ENCODE measurements around the gene CDKAL1.

GRCh38 chr6:20952699-20953474 lies 418.6 kb downstream of the CDKAL1 start:
- TF ChIP-seq ATF3 (IDR thresholded peaks at IDR 0.05; ENCODE audit: insufficient read depth, low read depth, low read length) = no peak
- TF ChIP-seq CTCF (IDR thresholded peaks at IDR 0.05; ENCODE audit: control extremely low read depth in 1 of 3, insufficient read depth in 1 of 3, low read depth in 1 of 3, low read length in 3 of 3) = peak in 1 of 3 experiments; percentile 15; a peak in 1 of 4 replicates
- no peak for TF ChIP-seq EP300 (IDR thresholded peaks at IDR 0.05; ENCODE audit: borderline replicate concordance in 1 of 2, low read depth in 2 of 2, low read length in 2 of 2)
- no peak for TF ChIP-seq POLR2A (IDR thresholded peaks at IDR 0.05; ENCODE audit: control extremely low read depth in 1 of 2, low read depth in 2 of 2, low read length in 2 of 2)
- no peak for TF ChIP-seq ATF2 (IDR thresholded peaks at IDR 0.05; ENCODE audit: low read length)
- TF ChIP-seq RAD21 (IDR thresholded peaks at IDR 0.05 in 1 of 2, conservative IDR thresholded peaks at IDR 0.05 in 1 of 2; ENCODE audit: low read depth in 2 of 2, low read length in 2 of 2) = peak; percentile 37 to 51
- no peak for TF ChIP-seq FOSL1 (IDR thresholded peaks at IDR 0.05; ENCODE audit: insufficient read depth, low read depth, low read length)
- TF ChIP-seq USF2 (IDR thresholded peaks at IDR 0.05; ENCODE audit: low read length) = no peak
- no peak for TF ChIP-seq EGR1 (IDR thresholded peaks at IDR 0.05; ENCODE audit: borderline replicate concordance, low read depth, low read length)
- no peak for TF ChIP-seq CHD2 (IDR thresholded peaks at IDR 0.05; ENCODE audit: low read length)
- no peak for TF ChIP-seq KDM1A (IDR thresholded peaks at IDR 0.05; ENCODE audit: borderline replicate concordance, low read length)
- TF ChIP-seq TAF1 (IDR thresholded peaks at IDR 0.05; ENCODE audit: low read depth, low read length) = no peak
- TF ChIP-seq TBP (IDR thresholded peaks at IDR 0.05; ENCODE audit: low read depth, low read length) = no peak

All from H1 (cell line).